ENCODE results near the gene RPA1.

GRCh38 chr17:1945621-1946020 lies 115.8 kb downstream of the RPA1 start:
- TF ChIP-seq FEZF1 (tag by site-specific recombination; IDR thresholded peaks at IDR 0.05) (no peak), ZNF776 (tag by site-specific recombination; IDR thresholded peaks at IDR 0.05; ENCODE audit: borderline replicate concordance) (no peak), CTCF (tag by site-specific recombination; IDR thresholded peaks at IDR 0.05) (no peak), ZNF777 (tag by site-specific recombination; IDR thresholded peaks at IDR 0.05; ENCODE audit: borderline replicate concordance) (no peak), ZNF596 (tag by site-specific recombination; IDR thresholded peaks at IDR 0.05) (no peak)

All from HEK293 (cell line).